ENCODE results near the gene CMPK1.
"Not testable (repeated sequence)": the region's sequence is repeated elsewhere in the genome, so short reads cannot be mapped to it uniquely, and the experiment has no call there.

Gene CMPK1

GRCh38 chr1:47333578-47333921 lies at the start of gene CMPK1:
Gene CMPK1, plus strand, starts transcription at chr1:47333790. Its CDS starts 156 bp downstream, at chr1:47333946.
- peaks cover 12% of the 10 kb centered on the region for H3K4me1 ChIP-seq (ENCODE audit: control insufficient read depth, insufficient read depth, low read length)
- peak within 1 kb of the TSS; percentile 85 for H3K4me3 ChIP-seq (ENCODE audit: low read length)
- no peaks in the 10 kb centered on the region for H3K27me3 ChIP-seq (ENCODE audit: control insufficient read depth, insufficient read depth, low read length)
- peak within 1 kb of the TSS; percentile 93 for H3K27ac ChIP-seq (ENCODE audit: low read depth, low read length)
- H3K36me3 ChIP-seq (ENCODE audit: control insufficient read depth, insufficient read depth, low read length): no peaks in the 10 kb centered on the region
- H3K9ac ChIP-seq (ENCODE audit: low read length): peak within 1 kb of the TSS; percentile 74

- H3K9ac ChIP-seq (ENCODE audit: low read length); H3K4me1 ChIP-seq (ENCODE audit: control insufficient read depth, insufficient read depth, low read length); H3K4me3 ChIP-seq (ENCODE audit: low read length); H3K27me3 ChIP-seq (ENCODE audit: control insufficient read depth, insufficient read depth, low read length); H3K36me3 ChIP-seq (ENCODE audit: control insufficient read depth, insufficient read depth, low read length); H3K27ac ChIP-seq (ENCODE audit: low read depth, low read length): not testable (repeated sequence)
Measured at GRCh38 chr1:47288116-47288515, 45.5 kb upstream of the CMPK1 start.

- H3K4me3 ChIP-seq (ENCODE audit: low read length); H3K9ac ChIP-seq (ENCODE audit: low read length); H3K4me1 ChIP-seq (ENCODE audit: control insufficient read depth, insufficient read depth, low read length); H3K27me3 ChIP-seq (ENCODE audit: control insufficient read depth, insufficient read depth, low read length); H3K27ac ChIP-seq (ENCODE audit: low read depth, low read length); H3K36me3 ChIP-seq (ENCODE audit: control insufficient read depth, insufficient read depth, low read length): not testable (repeated sequence)
Measured at GRCh38 chr1:47294863-47295262, 38.7 kb upstream of the CMPK1 start.

GRCh38 chr1:47295579-47295978 lies 38.0 kb upstream of the CMPK1 start:
- no peaks in the 10 kb centered on the region for H3K27me3 ChIP-seq (ENCODE audit: control insufficient read depth, insufficient read depth, low read length)
- no peak overlapping the region for H3K27ac ChIP-seq (ENCODE audit: low read depth, low read length)
- no peaks in the 10 kb centered on the region for H3K36me3 ChIP-seq (ENCODE audit: control insufficient read depth, insufficient read depth, low read length)
- no peak overlapping the region for H3K9ac ChIP-seq (ENCODE audit: low read length)
- no peak overlapping the region for H3K4me3 ChIP-seq (ENCODE audit: low read length)
- H3K4me1 ChIP-seq (ENCODE audit: control insufficient read depth, insufficient read depth, low read length): no peaks in the 10 kb centered on the region

- H3K27ac ChIP-seq (ENCODE audit: low read depth, low read length): no peak overlapping the region
- no peaks in the 10 kb centered on the region for H3K36me3 ChIP-seq (ENCODE audit: control insufficient read depth, insufficient read depth, low read length)
- H3K27me3 ChIP-seq (ENCODE audit: control insufficient read depth, insufficient read depth, low read length): no peaks in the 10 kb centered on the region
- no peaks in the 10 kb centered on the region for H3K4me1 ChIP-seq (ENCODE audit: control insufficient read depth, insufficient read depth, low read length)
- H3K9ac ChIP-seq (ENCODE audit: low read length): no peak overlapping the region
- no peak overlapping the region for H3K4me3 ChIP-seq (ENCODE audit: low read length)
Measured at GRCh38 chr1:47298025-47298699, 35.4 kb upstream of the CMPK1 start.

- H3K27ac ChIP-seq (ENCODE audit: low read depth, low read length): no peak overlapping the region
- no peak overlapping the region for H3K9ac ChIP-seq (ENCODE audit: low read length)
- H3K4me1 ChIP-seq (ENCODE audit: control insufficient read depth, insufficient read depth, low read length): no peaks in the 10 kb centered on the region
- no peak overlapping the region for H3K4me3 ChIP-seq (ENCODE audit: low read length)
- H3K27me3 ChIP-seq (ENCODE audit: control insufficient read depth, insufficient read depth, low read length): no peaks in the 10 kb centered on the region
- H3K36me3 ChIP-seq (ENCODE audit: control insufficient read depth, insufficient read depth, low read length): no peaks in the 10 kb centered on the region
Measured at GRCh38 chr1:47302472-47302871, 31.1 kb upstream of the CMPK1 start.

GRCh38 chr1:47309427-47309826 lies 24.2 kb upstream of the CMPK1 start:
- peaks cover 3% of the 10 kb centered on the region for H3K4me1 ChIP-seq (ENCODE audit: control insufficient read depth, insufficient read depth, low read length)
- H3K27ac ChIP-seq (ENCODE audit: low read depth, low read length): no peak overlapping the region
- H3K4me3 ChIP-seq (ENCODE audit: low read length): no peak overlapping the region
- no peaks in the 10 kb centered on the region for H3K27me3 ChIP-seq (ENCODE audit: control insufficient read depth, insufficient read depth, low read length)
- H3K36me3 ChIP-seq (ENCODE audit: control insufficient read depth, insufficient read depth, low read length): no peaks in the 10 kb centered on the region
- no peak overlapping the region for H3K9ac ChIP-seq (ENCODE audit: low read length)

- Histone ChIP-seq H3K27me3 (ENCODE audit: control insufficient read depth, insufficient read depth, low read length) (no peaks in the 10 kb centered on the region), H3K27ac (ENCODE audit: low read depth, low read length) (peak within 1 kb of the TSS; percentile 48), H3K36me3 (ENCODE audit: control insufficient read depth, insufficient read depth, low read length) (no peaks in the 10 kb centered on the region), H3K4me3 (ENCODE audit: low read length) (peak within 1 kb of the TSS; percentile 75), H3K4me1 (ENCODE audit: control insufficient read depth, insufficient read depth, low read length) (peaks cover 3% of the 10 kb centered on the region), H3K9ac (ENCODE audit: low read length) (no peak within 1 kb of the TSS)
Measured at GRCh38 chr1:47313915-47314664, 19.5 kb upstream of the CMPK1 start, which contains the start of gene STIL. Gene STIL, minus strand, starts transcription at chr1:47314147. Its CDS starts 3,828 bp downstream, at chr1:47310319.

GRCh38 chr1:47317841-47318240 lies 15.7 kb upstream of the CMPK1 start:
- Histone ChIP-seq H3K4me1 (ENCODE audit: control insufficient read depth, insufficient read depth, low read length) (peaks cover 3% of the 10 kb centered on the region), H3K36me3 (ENCODE audit: control insufficient read depth, insufficient read depth, low read length) (no peaks in the 10 kb centered on the region), H3K9ac (ENCODE audit: low read length) (no peak overlapping the region), H3K27me3 (ENCODE audit: control insufficient read depth, insufficient read depth, low read length) (no peaks in the 10 kb centered on the region), H3K27ac (ENCODE audit: low read depth, low read length) (no peak overlapping the region), H3K4me3 (ENCODE audit: low read length) (no peak overlapping the region)

GRCh38 chr1:47319968-47320367 lies 13.6 kb upstream of the CMPK1 start:
- H3K4me1 ChIP-seq (ENCODE audit: control insufficient read depth, insufficient read depth, low read length); H3K36me3 ChIP-seq (ENCODE audit: control insufficient read depth, insufficient read depth, low read length); H3K27me3 ChIP-seq (ENCODE audit: control insufficient read depth, insufficient read depth, low read length); H3K9ac ChIP-seq (ENCODE audit: low read length); H3K4me3 ChIP-seq (ENCODE audit: low read length); H3K27ac ChIP-seq (ENCODE audit: low read depth, low read length): not testable (repeated sequence)

- Histone ChIP-seq H3K9ac (ENCODE audit: low read length) (no peak overlapping the region), H3K4me1 (ENCODE audit: control insufficient read depth, insufficient read depth, low read length) (no peaks in the 10 kb centered on the region), H3K27me3 (ENCODE audit: control insufficient read depth, insufficient read depth, low read length) (no peaks in the 10 kb centered on the region), H3K4me3 (ENCODE audit: low read length) (no peak overlapping the region), H3K36me3 (ENCODE audit: control insufficient read depth, insufficient read depth, low read length) (no peaks in the 10 kb centered on the region), H3K27ac (ENCODE audit: low read depth, low read length) (no peak overlapping the region)
Measured at GRCh38 chr1:47323599-47324031, 10.0 kb upstream of the CMPK1 start.

GRCh38 chr1:47324682-47325081 lies 8.9 kb upstream of the CMPK1 start:
- H3K36me3 ChIP-seq (ENCODE audit: control insufficient read depth, insufficient read depth, low read length): no peaks in the 10 kb centered on the region
- H3K9ac ChIP-seq (ENCODE audit: low read length): no peak overlapping the region
- H3K4me1 ChIP-seq (ENCODE audit: control insufficient read depth, insufficient read depth, low read length): no peaks in the 10 kb centered on the region
- no peak overlapping the region for H3K4me3 ChIP-seq (ENCODE audit: low read length)
- H3K27ac ChIP-seq (ENCODE audit: low read depth, low read length): no peak overlapping the region
- H3K27me3 ChIP-seq (ENCODE audit: control insufficient read depth, insufficient read depth, low read length): no peaks in the 10 kb centered on the region

- H3K9ac ChIP-seq (ENCODE audit: low read length): no peak overlapping the region
- H3K27me3 ChIP-seq (ENCODE audit: control insufficient read depth, insufficient read depth, low read length): no peaks in the 10 kb centered on the region
- no peaks in the 10 kb centered on the region for H3K36me3 ChIP-seq (ENCODE audit: control insufficient read depth, insufficient read depth, low read length)
- no peak overlapping the region for H3K27ac ChIP-seq (ENCODE audit: low read depth, low read length)
- H3K4me3 ChIP-seq (ENCODE audit: low read length): no peak overlapping the region
- H3K4me1 ChIP-seq (ENCODE audit: control insufficient read depth, insufficient read depth, low read length): no peaks in the 10 kb centered on the region
Measured at GRCh38 chr1:47325528-47325927, 8.1 kb upstream of the CMPK1 start.

Measured in rectal smooth muscle tissue (tissue), 1 donor.